Esophagus muscularis mucosa (tissue), 4 donors: ENCODE measurements around the gene PLCB2. TPM values are rescaled to one million over a fixed set of nuclear protein-coding genes. Genes with fewer than 3 reads are reported as not detected.

Experiments used
- DNase-seq: peaks from one replicate; pipeline ENCODE4 v3.0.0-alpha.2; 2017; ENCODE audit errors: extremely low spot score
- H3K27ac ChIP-seq, 4 donors: fragments of 200-600 bp; sonication (generic); replicated peaks in 1 of 4; 1 replicate in 3 of 4; 2 replicates in 1 of 4; pipeline ENCODE4 v1.5.1; 2016 to 2019; ENCODE audit warnings: mild to moderate bottlenecking in 1 of 4
- H3K27me3 ChIP-seq, 4 donors: fragments of 200-600 bp; sonication (generic); one replicate each; pipeline versions ENCODE4 v1.5.1 to v1.6.0; 2016 to 2019
- H3K36me3 ChIP-seq, 4 donors: fragments of 200-600 bp; sonication (generic); one replicate each; pipeline ENCODE4 v1.5.1; 2016 to 2019
- H3K4me1 ChIP-seq, 4 donors: fragments of 200-600 bp; sonication (generic); one replicate each; pipeline ENCODE4 v1.5.1; 2016 to 2019
- H3K4me3 ChIP-seq, 4 donors: fragments of 200-600 bp; sonication (generic); 1 replicate in 2 of 4; 2 replicates in 2 of 4; pipeline ENCODE4 v1.5.1; 2016 to 2019; ENCODE audit warnings: mild to moderate bottlenecking in 4 of 4, moderate library complexity in 1 of 4
- H3K9me3 ChIP-seq, 4 donors: fragments of 200-600 bp; sonication (generic); 1 replicate in 3 of 4; 2 replicates in 1 of 4; pipeline ENCODE4 v1.5.1; 2016 to 2019
- CTCF ChIP-seq, 3 experiments: fragments of 200-600 bp in 2 of 3; fragments of 450-650 bp in 1 of 3; sonication (generic) in 2 of 3; IDR thresholded peaks; one replicate each; pipeline ENCODE4 v1.5.1; 2017 to 2019; ENCODE audit warnings: antibody characterized with exemption in 3 of 3, mild to moderate bottlenecking in 2 of 3, moderate library complexity in 1 of 3
- EP300 ChIP-seq: sonication (generic); formaldehyde crosslinking; IDR thresholded peaks from one replicate; pipeline ENCODE4 v1.6.1; 2017; ENCODE audit warnings: antibody characterized with exemption
- POLR2A ChIP-seq: fragments of 450-650 bp; IDR thresholded peaks from one replicate; pipeline ENCODE4 v1.6.1; 2017; ENCODE audit warnings: antibody characterized with exemption, moderate library complexity, mild to moderate bottlenecking, low read depth
- POLR2AphosphoS5 ChIP-seq, 2 donors: sonication (generic); formaldehyde crosslinking; IDR thresholded peaks; one replicate each; pipeline ENCODE4 v1.6.1; 2017; ENCODE audit warnings: antibody characterized with exemption in 2 of 2
- WGBS: methylation state at CpG from one replicate; pipeline ENCODE4 v1.1.5; 2018; 5-methylcytosine and 5-hydroxymethylcytosine counted together
- intact Hi-C: fragments of 100-400 bp; cut with DNase I; formaldehyde crosslinking; loops from one replicate; pipeline ENCODE4 v1.15.1; 2023
- total RNA-seq, 4 donors: library from RNA; depleted of rRNA; stranded (reverse); fragments of >200 nt; gene quantifications; one replicate each; pipeline versions ENCODE4 v1.1.0 to v1.2.1, GENCODE V29; 2016

Gene PLCB2
- total RNA-seq, 4 donors from 2014 or later, result 5.8 to 13.3 (median 9.7) TPM

GRCh38 chr15:40287505-40287904, 20.2 kb downstream of the PLCB2 start:
- peaks cover 24 to 30% (median 28%) of the 10 kb centered on the region in 4 donors for H3K4me1 ChIP-seq
- no peak for DNase-seq
- H3K36me3 ChIP-seq, result no peaks in the 10 kb centered on the region
- no peak for TF ChIP-seq POLR2A
- no peak for TF ChIP-seq EP300
- no peak for TF ChIP-seq POLR2AphosphoS5 (IDR thresholded peaks at IDR 0.05)
- no peak for TF ChIP-seq CTCF (IDR thresholded peaks at IDR 0.05)
- no peak overlapping the region for H3K27ac ChIP-seq
- no peak overlapping the region for H3K4me3 ChIP-seq
- intact Hi-C loops, result no loop called here
- no peaks in the 10 kb centered on the region for H3K9me3 ChIP-seq
- peaks cover 11 to 28% (median 15%) of the 10 kb centered on the region in 4 donors for H3K27me3 ChIP-seq
- 92% methylated on average over 3 of the region's 3 CpGs for WGBS

GRCh38 chr15:40286794-40287193, 20.9 kb downstream of the PLCB2 start:
- no peaks in the 10 kb centered on the region for H3K36me3 ChIP-seq
- no peak for TF ChIP-seq POLR2AphosphoS5 (IDR thresholded peaks at IDR 0.05)
- TF ChIP-seq EP300, result no peak
- no peak for TF ChIP-seq CTCF (IDR thresholded peaks at IDR 0.05)
- no peak for TF ChIP-seq POLR2A
- no peak overlapping the region for H3K27ac ChIP-seq
- WGBS, result no CpG with 5 or more reads among the region's 7 CpGs
- DNase-seq, result no peak
- intact Hi-C loops, result no loop called here
- H3K9me3 ChIP-seq, result no peaks in the 10 kb centered on the region
- H3K27me3 ChIP-seq, result peaks cover 17 to 35% (median 22%) of the 10 kb centered on the region in 4 donors
- H3K4me3 ChIP-seq, result no peak overlapping the region
- H3K4me1 ChIP-seq, result peaks cover 31 to 36% (median 34%) of the 10 kb centered on the region in 4 donors

GRCh38 chr15:40286061-40286532, 21.6 kb downstream of the PLCB2 start:
- peaks cover 30 to 34% (median 34%) of the 10 kb centered on the region in 4 donors for H3K4me1 ChIP-seq
- no peak for DNase-seq
- intact Hi-C loops, result no loop called here
- 74% methylated on average over 4 of the region's 7 CpGs for WGBS
- TF ChIP-seq POLR2A, result no peak
- no peak for TF ChIP-seq POLR2AphosphoS5 (IDR thresholded peaks at IDR 0.05)
- TF ChIP-seq CTCF (IDR thresholded peaks at IDR 0.05), result no peak
- TF ChIP-seq EP300, result no peak
- H3K27ac ChIP-seq, result no peak overlapping the region
- H3K9me3 ChIP-seq, result no peaks in the 10 kb centered on the region
- no peak overlapping the region for H3K4me3 ChIP-seq
- no peaks in the 10 kb centered on the region for H3K36me3 ChIP-seq
- peaks cover 17 to 42% (median 28%) of the 10 kb centered on the region in 4 donors for H3K27me3 ChIP-seq

- H3K4me3 ChIP-seq, result no peak overlapping the region
- H3K27me3 ChIP-seq, result peaks cover 17 to 48% (median 32%) of the 10 kb centered on the region in 4 donors
- H3K4me1 ChIP-seq, result peaks cover 25 to 29% (median 29%) of the 10 kb centered on the region in 4 donors
- no peaks in the 10 kb centered on the region for H3K36me3 ChIP-seq
- intact Hi-C loops, result no loop called here
- no peaks in the 10 kb centered on the region for H3K9me3 ChIP-seq
- WGBS, result 36% methylated on average over 1 of the region's 1 CpG
- TF ChIP-seq POLR2A (no peak), POLR2AphosphoS5 (IDR thresholded peaks at IDR 0.05) (no peak)
- H3K27ac ChIP-seq, result no peak overlapping the region
- DNase-seq, result no peak
Measured at GRCh38 chr15:40285554-40286011, 22.2 kb downstream of the PLCB2 start.

- no peaks in the 10 kb centered on the region for H3K36me3 ChIP-seq
- H3K27ac ChIP-seq, result no peak overlapping the region
- WGBS, result 80% methylated on average over 4 of the region's 4 CpGs
- H3K9me3 ChIP-seq, result no peaks in the 10 kb centered on the region
- peaks cover 22 to 52% (median 37%) of the 10 kb centered on the region in 4 donors for H3K27me3 ChIP-seq
- no peak for TF ChIP-seq POLR2A
- no peak for TF ChIP-seq EP300
- TF ChIP-seq CTCF (IDR thresholded peaks at IDR 0.05), result no peak
- TF ChIP-seq POLR2AphosphoS5 (IDR thresholded peaks at IDR 0.05), result no peak
- peaks cover 22 to 29% (median 27%) of the 10 kb centered on the region in 4 donors for H3K4me1 ChIP-seq
- H3K4me3 ChIP-seq, result no peak overlapping the region
- DNase-seq, result no peak
- intact Hi-C loops, result no loop called here
Measured at GRCh38 chr15:40285151-40285550, 22.6 kb downstream of the PLCB2 start.
